Cardiac fibroblast (primary cell): ENCODE measurements around the gene CORO1A.

ENCODE experiments used
- DNase-seq, 2 donors: peaks; one replicate each; pipeline versions ENCODE4 v3.0.0 to v3.0.0-alpha.2; 2010; ENCODE audit warnings: low read depth in 2 of 2
- H3K4me3 ChIP-seq, 2 donors: replicated peaks in 1 of 2; 1 replicate in 1 of 2; 2 replicates in 1 of 2; pipeline ENCODE4 v1.5.1; 2011; ENCODE audit warnings: low read depth in 2 of 2, low read length in 2 of 2, mild to moderate bottlenecking in 2 of 2, moderate library complexity in 1 of 2
- TF ChIP-seq, protein P1 (sequence below): IDR thresholded peaks from one replicate; pipeline ENCODE4 v1.5.1; 2011; ENCODE audit warnings: low read depth, mild to moderate bottlenecking, low read length, inconsistent platforms

Gene CORO1A

DNA sequence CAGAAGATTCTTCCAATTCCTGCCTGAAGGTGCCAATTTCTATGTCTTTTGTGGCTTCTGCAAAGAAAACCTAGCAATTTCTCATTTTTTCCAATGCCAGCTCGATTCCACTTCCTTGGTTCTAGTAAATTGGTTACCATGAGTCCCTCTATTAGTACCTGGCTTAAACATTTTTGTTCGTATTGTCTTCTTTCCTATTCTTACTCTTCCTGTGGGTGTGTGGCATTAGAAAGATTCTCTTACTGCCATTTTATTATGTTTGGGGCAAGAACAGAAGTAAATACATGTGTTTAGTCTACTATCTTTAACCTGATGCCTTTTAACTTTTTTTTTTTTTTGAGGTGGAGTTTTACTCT, 40.1 kb upstream of the CORO1A start:
- TF ChIP-seq, protein P1, sequence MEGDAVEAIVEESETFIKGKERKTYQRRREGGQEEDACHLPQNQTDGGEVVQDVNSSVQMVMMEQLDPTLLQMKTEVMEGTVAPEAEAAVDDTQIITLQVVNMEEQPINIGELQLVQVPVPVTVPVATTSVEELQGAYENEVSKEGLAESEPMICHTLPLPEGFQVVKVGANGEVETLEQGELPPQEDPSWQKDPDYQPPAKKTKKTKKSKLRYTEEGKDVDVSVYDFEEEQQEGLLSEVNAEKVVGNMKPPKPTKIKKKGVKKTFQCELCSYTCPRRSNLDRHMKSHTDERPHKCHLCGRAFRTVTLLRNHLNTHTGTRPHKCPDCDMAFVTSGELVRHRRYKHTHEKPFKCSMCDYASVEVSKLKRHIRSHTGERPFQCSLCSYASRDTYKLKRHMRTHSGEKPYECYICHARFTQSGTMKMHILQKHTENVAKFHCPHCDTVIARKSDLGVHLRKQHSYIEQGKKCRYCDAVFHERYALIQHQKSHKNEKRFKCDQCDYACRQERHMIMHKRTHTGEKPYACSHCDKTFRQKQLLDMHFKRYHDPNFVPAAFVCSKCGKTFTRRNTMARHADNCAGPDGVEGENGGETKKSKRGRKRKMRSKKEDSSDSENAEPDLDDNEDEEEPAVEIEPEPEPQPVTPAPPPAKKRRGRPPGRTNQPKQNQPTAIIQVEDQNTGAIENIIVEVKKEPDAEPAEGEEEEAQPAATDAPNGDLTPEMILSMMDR: no peak
- no peak overlapping the region for H3K4me3 ChIP-seq
- DNase-seq: no peak

DNA sequence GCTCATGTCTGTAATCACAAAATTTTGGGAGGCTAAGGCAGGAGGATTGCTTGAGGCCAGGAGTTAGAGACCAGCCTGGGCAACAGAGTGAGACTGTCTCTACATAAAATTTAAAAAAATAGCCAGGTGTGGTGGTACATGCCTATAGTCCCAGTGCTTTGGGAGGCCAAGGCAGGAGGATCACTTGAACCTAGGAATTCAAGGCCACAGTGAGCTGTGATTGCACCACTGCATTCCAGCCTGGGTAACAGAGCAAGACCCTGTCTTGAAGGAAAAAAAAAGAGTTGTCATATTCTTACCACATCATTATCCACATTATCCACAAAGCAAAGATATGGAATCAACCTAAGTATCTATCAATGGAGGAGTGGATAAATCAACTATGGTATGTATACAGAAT, 39.4 kb upstream of the CORO1A start:
- no peak overlapping the region for H3K4me3 ChIP-seq
- no peak for DNase-seq
- TF ChIP-seq, protein P1: no peak

DNA sequence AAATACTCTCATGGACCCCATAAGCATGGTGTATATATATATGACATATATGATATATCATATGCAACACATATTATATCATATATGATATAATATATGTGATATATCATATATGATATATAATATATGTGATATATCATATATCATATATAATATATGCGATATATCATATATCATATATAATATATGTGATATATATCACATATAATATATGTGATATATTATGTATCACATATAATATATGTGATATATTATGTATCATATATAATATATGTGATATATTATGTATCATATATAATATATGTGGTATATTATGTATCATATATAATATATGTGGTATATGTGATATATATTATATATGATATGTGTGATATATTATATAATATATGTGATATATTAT, 38.5 kb upstream of the CORO1A start:
- TF ChIP-seq, protein P1: no peak
- no peak overlapping the region for H3K4me3 ChIP-seq
- DNase-seq: no peak

- TF ChIP-seq, protein P1: no peak
- no peak for DNase-seq
- H3K4me3 ChIP-seq: no peak overlapping the region
Measured at GRCh38 chr16:30145657-30146056, 37.7 kb upstream of the CORO1A start.

GRCh38 chr16:30147843-30148510, 35.4 kb upstream of the CORO1A start:
- no peak overlapping the region for H3K4me3 ChIP-seq
- TF ChIP-seq, protein P1: no peak
- DNase-seq: no peak

DNA sequence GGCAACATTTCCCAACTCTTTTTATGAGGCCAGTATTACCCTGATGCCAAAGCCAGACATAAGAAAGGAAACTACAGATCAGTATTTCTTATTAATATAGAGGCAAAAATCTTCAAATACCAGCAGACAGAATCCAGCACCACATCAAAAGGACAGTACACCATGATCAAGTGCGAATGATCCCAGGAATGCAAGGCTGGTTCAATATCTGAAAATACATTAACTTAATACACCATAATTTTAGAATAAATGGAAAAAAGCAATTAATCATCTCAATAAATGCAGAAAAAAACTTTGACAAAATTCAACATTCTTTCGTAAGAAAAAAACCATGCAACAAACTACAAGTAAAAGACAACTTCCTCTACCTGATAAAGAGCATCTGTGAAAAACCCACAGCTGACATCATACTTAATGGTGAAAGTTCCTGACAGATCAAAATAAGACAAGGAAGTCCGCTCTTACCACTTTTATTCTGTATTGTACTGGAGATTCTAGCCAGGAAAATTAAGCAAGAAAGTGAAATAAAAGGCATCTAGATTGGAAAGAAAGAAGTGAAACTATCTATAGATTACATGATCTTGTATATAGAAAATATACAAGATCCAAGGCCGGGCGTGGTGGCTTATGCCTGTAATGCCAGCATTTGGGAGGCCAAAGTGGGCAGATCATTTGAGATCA, 34.0 kb upstream of the CORO1A start:
- DNase-seq: no peak
- TF ChIP-seq, protein P1: no peak
- no peak overlapping the region for H3K4me3 ChIP-seq
